ELR (cell line): ENCODE measurements around the gene POU2F1.
"Not testable (repeated sequence)": the region's sequence is repeated elsewhere in the genome, so short reads cannot be mapped to it uniquely, and the experiment has no call there.

Experiments used
- DNase-seq: peaks from one replicate; pipeline ENCODE4 v3.0.0-alpha.2; 2015; ENCODE audit warnings: low read depth

POU2F1 gene

DNA sequence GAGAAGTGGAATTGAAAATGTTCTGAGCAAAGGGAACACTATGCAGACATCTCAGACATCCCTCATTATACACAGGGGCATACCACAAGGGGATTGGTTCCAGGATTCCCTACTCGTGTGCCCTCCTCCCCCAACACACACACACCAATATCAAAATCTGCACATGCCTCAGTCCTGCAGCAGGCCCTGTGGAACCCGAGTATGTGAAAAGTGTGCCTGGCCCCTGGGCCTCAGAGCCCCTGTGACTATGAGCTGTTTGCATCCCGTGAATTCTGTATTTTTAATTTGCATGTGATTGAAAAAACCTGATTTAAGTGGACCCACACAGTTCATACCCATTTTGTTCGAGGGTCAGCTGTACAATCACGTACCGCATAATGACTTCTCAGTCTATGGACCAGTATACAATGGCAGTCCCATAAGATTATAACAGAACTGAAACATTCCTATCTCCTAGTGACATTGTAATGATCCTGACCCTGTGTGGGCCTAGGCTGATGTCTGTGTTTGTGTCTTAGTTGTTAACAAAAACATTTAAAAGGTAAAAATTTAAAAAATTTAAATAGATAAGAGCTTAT lies 11.3 kb downstream of the POU2F1 start:
- DNase-seq, result no peak

DNA sequence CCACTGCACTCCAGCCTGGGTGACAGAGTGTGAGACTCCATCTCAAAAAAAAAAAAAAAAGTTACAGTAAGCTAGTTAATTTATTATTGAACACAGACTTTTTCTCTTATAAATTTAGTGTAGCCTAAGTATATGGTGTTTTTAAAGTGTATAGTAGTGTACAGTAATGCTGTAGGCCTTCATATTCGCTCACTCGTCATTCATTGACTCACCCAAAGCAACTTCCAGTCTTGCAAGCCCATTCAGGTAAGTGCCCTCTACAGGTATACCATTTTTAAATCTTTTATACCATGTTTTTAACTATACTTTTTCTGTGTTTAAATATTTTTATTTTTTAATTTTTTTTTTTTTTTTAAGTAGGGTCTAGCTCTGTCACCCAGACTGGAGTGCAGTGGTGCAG lies 12.1 kb downstream of the POU2F1 start:
- DNase-seq, result no peak

GRCh38 chr1:167233373-167233772 lies 12.7 kb downstream of the POU2F1 start:
- DNase-seq, result no peak

- DNase-seq, result no peak
Measured at GRCh38 chr1:167237000-167237399, 16.3 kb downstream of the POU2F1 start.

DNA sequence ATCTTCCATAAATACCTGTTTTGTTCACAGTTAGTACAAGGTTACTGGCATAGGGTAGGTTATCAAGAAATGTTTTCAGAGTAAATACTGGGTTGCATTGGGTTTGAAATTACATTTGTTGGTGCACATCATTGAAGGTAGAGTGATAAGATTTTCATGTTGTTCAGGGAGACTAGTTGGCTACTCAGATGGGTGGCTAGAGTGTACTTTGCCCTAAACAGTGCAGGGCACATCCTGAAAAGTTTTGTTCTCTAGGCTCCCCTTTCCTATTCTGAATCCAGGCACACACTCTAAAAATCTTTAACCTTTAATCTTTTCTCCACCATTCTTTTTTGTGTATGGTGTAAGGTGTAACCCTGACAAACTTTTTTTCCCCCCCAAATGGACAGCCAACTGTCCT lies 18.0 kb downstream of the POU2F1 start:
- DNase-seq, result no peak

DNA sequence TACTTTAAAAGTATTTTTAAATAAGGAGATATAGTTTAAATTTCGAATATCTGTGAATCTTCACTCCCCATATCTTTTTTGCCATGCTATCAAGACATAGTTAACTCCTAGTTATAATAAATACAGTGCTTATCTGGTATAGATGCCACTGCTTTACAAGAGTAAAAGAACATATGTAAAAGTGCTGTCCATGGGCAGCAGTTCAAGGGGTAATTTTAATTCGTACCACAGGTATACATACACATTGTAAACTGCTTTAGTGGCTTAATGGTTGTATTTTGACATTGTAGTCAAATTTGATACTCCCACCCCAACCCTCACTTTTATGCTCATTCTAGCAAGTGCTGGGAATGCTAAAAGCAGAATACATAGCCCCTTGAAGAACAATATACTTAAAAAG lies 18.6 kb downstream of the POU2F1 start:
- no peak for DNase-seq

- no peak for DNase-seq
Measured at GRCh38 chr1:167244244-167244643, 23.6 kb downstream of the POU2F1 start.

GRCh38 chr1:167245168-167245567 lies 24.5 kb downstream of the POU2F1 start:
- not testable (repeated sequence) for DNase-seq

GRCh38 chr1:167246971-167247370 lies 26.3 kb downstream of the POU2F1 start:
- DNase-seq, result no peak

DNA sequence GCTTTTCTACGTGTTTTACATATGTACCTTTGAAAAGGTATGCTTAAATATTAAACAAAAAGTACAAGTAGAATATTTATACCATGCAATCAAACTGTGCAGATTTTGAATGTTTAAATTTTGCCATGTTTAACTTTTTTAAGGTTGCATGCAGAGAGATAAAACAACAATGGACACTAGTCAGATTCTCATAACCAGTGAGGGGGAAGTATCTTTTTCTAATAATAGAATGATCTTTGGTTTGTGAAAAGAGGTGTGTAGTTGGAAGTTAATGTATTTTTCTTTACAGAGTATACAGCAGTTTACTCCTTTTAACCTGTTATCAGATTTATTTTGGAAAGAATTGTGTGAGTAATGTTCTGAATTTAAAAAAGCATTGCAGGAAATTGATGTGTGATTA lies 27.1 kb downstream of the POU2F1 start:
- no peak for DNase-seq

DNA sequence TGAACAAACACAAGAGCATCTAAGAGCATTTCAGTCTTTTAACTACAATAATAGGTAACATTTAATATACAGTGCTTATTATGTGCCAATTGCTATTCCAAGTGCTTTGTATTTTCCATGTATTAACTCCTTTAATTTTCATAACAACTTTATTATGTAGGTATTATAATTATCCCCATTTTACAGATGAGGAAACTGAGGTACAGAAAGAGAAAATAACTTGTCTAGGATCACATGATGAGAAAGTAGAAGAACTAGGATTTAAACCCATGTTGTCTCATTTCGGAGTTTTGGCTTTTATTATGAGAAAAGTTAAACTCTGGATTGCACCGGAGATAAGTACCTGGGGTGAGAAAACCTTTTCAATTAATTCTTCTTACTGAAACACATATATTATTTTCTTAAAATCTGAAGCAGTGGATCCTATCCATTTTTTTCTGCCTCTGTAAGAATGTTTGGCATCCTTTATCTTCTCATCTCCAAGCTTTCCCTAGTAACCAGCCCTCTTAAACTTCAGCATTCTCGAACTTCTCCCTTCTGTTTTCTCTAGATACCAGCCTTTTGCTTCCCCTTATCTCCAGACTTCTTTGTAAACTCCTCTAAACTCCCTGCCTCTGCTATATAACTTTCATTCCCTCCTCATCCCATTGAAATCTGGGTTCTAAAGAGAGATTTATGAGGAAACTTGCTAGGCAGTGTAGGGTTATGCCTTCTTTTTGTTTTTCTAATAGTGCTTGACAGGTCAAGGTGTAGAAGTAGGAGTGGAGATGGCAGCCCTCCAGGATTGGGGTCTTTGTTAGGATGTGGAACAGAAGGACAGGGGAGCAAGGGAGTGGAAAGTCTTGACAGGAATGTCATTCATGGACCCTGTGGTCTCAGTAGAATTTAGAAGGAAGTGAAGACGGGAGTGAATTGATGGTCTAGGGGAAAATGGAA lies 28.3 kb downstream of the POU2F1 start:
- no peak for DNase-seq

DNA sequence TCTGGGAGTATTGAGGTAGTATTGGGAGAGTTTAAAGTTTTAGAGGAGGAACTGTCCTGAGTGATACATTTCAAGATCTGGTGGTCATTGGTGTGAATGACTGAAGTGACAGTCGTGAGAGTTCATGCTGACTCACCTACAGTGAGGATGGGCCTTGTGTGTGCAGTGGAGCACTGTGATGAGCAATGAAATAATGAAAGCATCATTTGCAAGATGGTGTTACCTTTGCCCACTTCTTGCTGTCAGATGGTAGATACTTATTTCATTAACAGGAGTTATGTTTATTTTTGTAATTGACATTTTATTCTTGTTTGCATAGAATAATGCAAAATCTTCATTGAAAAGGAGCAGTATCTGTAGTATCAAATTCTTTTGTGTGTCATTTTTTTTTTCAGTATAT lies 29.0 kb downstream of the POU2F1 start:
- peak; percentile 28 for DNase-seq

GRCh38 chr1:167250482-167250881 lies 29.8 kb downstream of the POU2F1 start:
- DNase-seq, result no peak

- no peak for DNase-seq
Measured at GRCh38 chr1:167251472-167251871, 30.8 kb downstream of the POU2F1 start.

- DNase-seq, result no peak
Measured at GRCh38 chr1:167252986-167253385, 32.3 kb downstream of the POU2F1 start.

DNA sequence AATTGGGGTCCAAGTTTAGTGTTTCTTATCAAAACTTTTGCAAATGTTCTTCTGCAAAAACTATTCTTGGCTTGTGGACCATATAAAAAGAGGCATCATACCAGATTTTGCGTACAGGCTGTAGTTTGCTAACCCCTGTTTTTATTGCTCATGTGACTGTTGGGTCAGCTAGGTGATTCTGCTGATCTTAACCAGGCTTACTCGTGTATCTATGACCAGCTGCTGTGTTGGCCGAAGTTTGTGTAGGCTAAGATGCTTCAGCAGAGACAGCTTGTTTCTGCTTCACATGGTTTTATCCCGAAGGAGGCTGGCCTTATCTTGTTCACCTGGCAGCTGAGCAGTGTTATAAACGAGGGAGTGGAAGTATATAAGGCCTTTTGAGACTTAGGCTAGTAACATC lies 38.2 kb downstream of the POU2F1 start:
- DNase-seq, result no peak

- no peak for DNase-seq
Measured at GRCh38 chr1:167262836-167263235, 42.1 kb downstream of the POU2F1 start.

GRCh38 chr1:167263344-167263743 lies 42.7 kb downstream of the POU2F1 start:
- DNase-seq, result no peak

GRCh38 chr1:167263819-167264464 lies 43.3 kb downstream of the POU2F1 start:
- DNase-seq, result peak; percentile 26

DNA sequence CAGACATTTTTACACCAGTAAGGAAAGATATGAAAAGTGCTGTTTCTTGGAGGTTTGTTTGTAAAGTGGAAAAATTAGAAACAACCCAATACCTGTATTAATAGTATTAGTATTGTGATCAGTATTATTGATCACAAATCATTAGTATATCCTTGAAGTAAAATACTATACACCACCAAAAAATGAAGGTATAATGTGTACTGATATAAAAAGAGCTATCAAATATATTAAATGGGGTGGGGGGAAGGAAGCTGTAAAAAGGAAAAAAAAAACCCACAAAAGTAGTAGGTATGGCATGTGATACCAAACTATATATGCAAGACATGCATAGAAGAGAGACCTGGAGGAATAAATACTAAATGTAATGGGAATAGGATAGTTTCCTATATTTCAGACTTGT lies 46.3 kb downstream of the POU2F1 start:
- no peak for DNase-seq

GRCh38 chr1:167268347-167268787 lies 47.7 kb downstream of the POU2F1 start:
- DNase-seq, result no peak

- no peak for DNase-seq
Measured at GRCh38 chr1:167270349-167271092, 49.8 kb downstream of the POU2F1 start.
